Suprapubic skin (tissue), 4 donors: ENCODE results near the gene MAST4. TPM values are rescaled to one million over a fixed set of nuclear protein-coding genes. Genes with fewer than 3 reads are reported as not detected.

Experiments
- DNase-seq, 2 donors: peaks; one replicate each; pipeline ENCODE4 v3.0.0-alpha.2; 2019; ENCODE audit warnings: low spot score in 2 of 2
- H3K27ac ChIP-seq: fragments of 200-600 bp; sonication (generic); one replicate; pipeline ENCODE4 v1.5.1; 2019
- H3K27me3 ChIP-seq: fragments of 200-600 bp; sonication (generic); one replicate; pipeline ENCODE4 v1.5.1; 2019
- H3K36me3 ChIP-seq: fragments of 200-600 bp; sonication (generic); one replicate; pipeline ENCODE4 v1.5.1; 2019
- H3K4me1 ChIP-seq: fragments of 200-600 bp; sonication (generic); one replicate; pipeline ENCODE4 v1.5.1; 2019
- H3K4me3 ChIP-seq: fragments of 200-600 bp; sonication (generic); one replicate; pipeline ENCODE4 v1.5.1; 2019; ENCODE audit warnings: mild to moderate bottlenecking
- H3K9me3 ChIP-seq: fragments of 200-600 bp; sonication (generic); one replicate; pipeline ENCODE4 v1.5.1; 2019
- EP300 ChIP-seq: sonication (generic); formaldehyde crosslinking; IDR thresholded peaks from one replicate; pipeline ENCODE4 v1.6.1; 2017; ENCODE audit warnings: antibody characterized with exemption
- POLR2A ChIP-seq, 2 donors: fragments of 450-650 bp; IDR thresholded peaks; one replicate each; pipeline ENCODE4 v1.6.1; 2017; ENCODE audit warnings: antibody characterized with exemption in 2 of 2, mild to moderate bottlenecking in 2 of 2, moderate library complexity in 2 of 2
- POLR2AphosphoS5 ChIP-seq, 3 donors: sonication (generic); formaldehyde crosslinking; IDR thresholded peaks; one replicate each; pipeline ENCODE4 v1.6.1; 2017; ENCODE audit warnings: antibody characterized with exemption in 3 of 3
- WGBS: methylation state at CpG from one replicate; pipeline ENCODE4 v1.1.5; 2018; 5-methylcytosine and 5-hydroxymethylcytosine counted together
- total RNA-seq, 4 donors: library from RNA; depleted of rRNA; stranded (reverse); fragments of >200 nt; gene quantifications; one replicate each; pipeline ENCODE4 v1.1.0, GENCODE V29; 2016
- TF ChIP-seq, protein P1 (sequence below), 2 donors: fragments of 200-600 bp in 1 of 2; fragments of 450-650 bp in 1 of 2; sonication (generic) in 1 of 2; IDR thresholded peaks; one replicate each; pipeline ENCODE4 v1.5.1; 2016 to 2019; ENCODE audit warnings: antibody characterized with exemption in 2 of 2, mild to moderate bottlenecking in 1 of 2, moderate library complexity in 1 of 2

Gene MAST4
- total RNA-seq, 4 donors from 2014 or later, result 79.2 to 144 (median 98.1) TPM

DNA sequence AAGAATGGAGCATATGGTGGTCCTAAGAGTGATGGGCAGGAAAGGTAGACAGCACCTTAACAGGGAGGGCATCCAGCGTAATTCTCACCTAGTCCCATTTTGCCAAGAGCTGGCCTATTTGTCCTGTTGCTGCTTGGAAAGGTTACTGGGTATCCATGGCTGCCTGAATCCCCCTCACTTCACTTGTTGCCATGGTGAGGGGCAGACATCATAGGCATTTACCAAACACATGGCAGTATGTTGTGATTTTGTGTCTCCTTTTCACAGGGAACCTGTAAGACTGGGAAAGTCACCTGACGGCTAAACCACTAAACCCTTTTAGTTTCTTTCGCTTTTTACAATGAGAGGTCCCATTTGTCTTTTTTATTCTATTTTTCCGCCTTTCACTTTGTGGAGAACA lies 373.3 kb downstream of the MAST4 start:
- TF ChIP-seq, protein P1, sequence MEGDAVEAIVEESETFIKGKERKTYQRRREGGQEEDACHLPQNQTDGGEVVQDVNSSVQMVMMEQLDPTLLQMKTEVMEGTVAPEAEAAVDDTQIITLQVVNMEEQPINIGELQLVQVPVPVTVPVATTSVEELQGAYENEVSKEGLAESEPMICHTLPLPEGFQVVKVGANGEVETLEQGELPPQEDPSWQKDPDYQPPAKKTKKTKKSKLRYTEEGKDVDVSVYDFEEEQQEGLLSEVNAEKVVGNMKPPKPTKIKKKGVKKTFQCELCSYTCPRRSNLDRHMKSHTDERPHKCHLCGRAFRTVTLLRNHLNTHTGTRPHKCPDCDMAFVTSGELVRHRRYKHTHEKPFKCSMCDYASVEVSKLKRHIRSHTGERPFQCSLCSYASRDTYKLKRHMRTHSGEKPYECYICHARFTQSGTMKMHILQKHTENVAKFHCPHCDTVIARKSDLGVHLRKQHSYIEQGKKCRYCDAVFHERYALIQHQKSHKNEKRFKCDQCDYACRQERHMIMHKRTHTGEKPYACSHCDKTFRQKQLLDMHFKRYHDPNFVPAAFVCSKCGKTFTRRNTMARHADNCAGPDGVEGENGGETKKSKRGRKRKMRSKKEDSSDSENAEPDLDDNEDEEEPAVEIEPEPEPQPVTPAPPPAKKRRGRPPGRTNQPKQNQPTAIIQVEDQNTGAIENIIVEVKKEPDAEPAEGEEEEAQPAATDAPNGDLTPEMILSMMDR (IDR thresholded peaks at IDR 0.05), result no peak
- TF ChIP-seq EP300, result no peak
- TF ChIP-seq POLR2A (IDR thresholded peaks at IDR 0.05), result no peak
- TF ChIP-seq POLR2AphosphoS5 (IDR thresholded peaks at IDR 0.05), result no peak
- Histone ChIP-seq H3K4me3 (no peak overlapping the region), H3K4me1 (no peaks in the 10 kb centered on the region), H3K27ac (no peak overlapping the region), H3K9me3 (no peaks in the 10 kb centered on the region), H3K36me3 (no peaks in the 10 kb centered on the region), H3K27me3 (no peaks in the 10 kb centered on the region)
- WGBS, result 96% methylated on average over 4 of the region's 4 CpGs
- DNase-seq, result no peak

DNA sequence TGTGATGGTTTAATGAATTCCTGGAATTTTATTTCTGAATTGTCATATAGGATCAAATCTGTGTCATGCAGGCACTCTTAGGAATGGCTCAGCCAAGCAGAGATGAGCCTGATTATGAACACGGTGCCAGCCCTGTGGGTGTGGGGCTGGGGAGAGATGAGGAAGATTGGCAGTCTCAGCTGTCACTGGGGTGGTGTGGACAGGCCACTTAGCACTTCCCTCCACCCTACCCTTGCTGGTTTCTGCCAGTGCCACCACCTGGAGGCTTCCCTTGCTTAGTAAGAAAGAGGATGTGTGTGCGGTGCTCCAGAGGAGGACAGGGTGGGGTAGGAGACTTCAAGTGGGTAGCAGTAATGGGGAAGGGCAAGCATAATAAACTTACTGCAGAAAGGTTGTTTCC lies 373.8 kb downstream of the MAST4 start:
- Histone ChIP-seq H3K4me3 (no peak overlapping the region), H3K4me1 (no peaks in the 10 kb centered on the region)
- 63% methylated on average over 2 of the region's 2 CpGs for WGBS

DNA sequence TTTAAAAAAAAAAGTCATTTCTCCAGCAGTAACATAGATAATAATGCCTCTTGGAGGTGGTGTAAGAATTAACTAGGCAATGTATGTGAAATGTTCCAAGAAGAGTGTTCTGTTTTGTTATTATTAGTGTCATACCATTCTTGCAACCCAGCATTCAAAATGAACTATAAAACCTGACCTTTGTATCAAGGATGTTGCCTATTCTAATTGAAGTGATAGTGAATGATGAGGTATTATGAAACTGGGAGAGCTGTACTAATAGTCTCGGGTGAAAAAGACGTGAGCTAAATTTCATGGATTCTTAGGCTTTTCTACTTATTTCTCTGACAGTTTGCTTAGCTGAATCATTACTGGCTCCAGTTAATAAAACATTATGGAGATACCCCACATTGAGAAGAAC lies 375.8 kb downstream of the MAST4 start:
- H3K9me3 ChIP-seq, result no peaks in the 10 kb centered on the region
- no peak for DNase-seq
- no peak overlapping the region for H3K4me3 ChIP-seq
- no peak overlapping the region for H3K27ac ChIP-seq
- 87% methylated on average over 2 of the region's 2 CpGs for WGBS
- H3K4me1 ChIP-seq, result no peaks in the 10 kb centered on the region
- H3K27me3 ChIP-seq, result no peaks in the 10 kb centered on the region
- no peaks in the 10 kb centered on the region for H3K36me3 ChIP-seq
- TF ChIP-seq, protein P1 (IDR thresholded peaks at IDR 0.05), result no peak
- TF ChIP-seq POLR2A (IDR thresholded peaks at IDR 0.05) (no peak), EP300 (no peak), POLR2AphosphoS5 (IDR thresholded peaks at IDR 0.05) (no peak)

More for the DNA sequence above, 373.8 kb downstream of the MAST4 start:
- TF ChIP-seq POLR2A (IDR thresholded peaks at IDR 0.05), result no peak
- no peak for TF ChIP-seq POLR2AphosphoS5 (IDR thresholded peaks at IDR 0.05)
- Histone ChIP-seq H3K9me3 (no peaks in the 10 kb centered on the region), H3K27me3 (no peaks in the 10 kb centered on the region), H3K27ac (no peak overlapping the region), H3K36me3 (no peaks in the 10 kb centered on the region)
- DNase-seq, result no peak

DNA sequence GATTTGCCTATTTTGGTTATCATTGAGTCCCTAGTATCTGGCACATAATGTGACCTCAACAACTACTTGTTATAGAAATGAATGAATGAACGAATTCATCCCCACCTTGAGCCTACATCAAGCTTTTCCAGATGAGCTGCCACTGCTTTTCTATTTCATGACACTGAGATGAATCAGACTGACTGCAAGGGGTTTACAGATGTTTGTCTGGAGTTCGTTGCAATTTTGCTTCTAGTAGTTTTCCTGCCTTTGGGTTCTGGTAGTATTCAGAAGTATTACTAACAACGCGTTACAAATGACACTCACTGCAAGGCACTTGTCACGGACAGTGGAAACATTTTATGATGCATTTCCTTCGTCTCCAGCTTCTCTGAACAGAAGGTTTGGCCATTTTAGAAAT lies 378.1 kb downstream of the MAST4 start:
- Histone ChIP-seq H3K9me3 (no peaks in the 10 kb centered on the region), H3K4me3 (no peak overlapping the region), H3K27me3 (no peaks in the 10 kb centered on the region), H3K4me1 (no peaks in the 10 kb centered on the region), H3K36me3 (no peaks in the 10 kb centered on the region), H3K27ac (no peak overlapping the region)
- 77% methylated on average over 6 of the region's 6 CpGs for WGBS
- TF ChIP-seq POLR2AphosphoS5 (IDR thresholded peaks at IDR 0.05) (no peak), POLR2A (IDR thresholded peaks at IDR 0.05) (no peak), EP300 (no peak)
- TF ChIP-seq, protein P1 (IDR thresholded peaks at IDR 0.05), result no peak
- DNase-seq, result no peak

DNA sequence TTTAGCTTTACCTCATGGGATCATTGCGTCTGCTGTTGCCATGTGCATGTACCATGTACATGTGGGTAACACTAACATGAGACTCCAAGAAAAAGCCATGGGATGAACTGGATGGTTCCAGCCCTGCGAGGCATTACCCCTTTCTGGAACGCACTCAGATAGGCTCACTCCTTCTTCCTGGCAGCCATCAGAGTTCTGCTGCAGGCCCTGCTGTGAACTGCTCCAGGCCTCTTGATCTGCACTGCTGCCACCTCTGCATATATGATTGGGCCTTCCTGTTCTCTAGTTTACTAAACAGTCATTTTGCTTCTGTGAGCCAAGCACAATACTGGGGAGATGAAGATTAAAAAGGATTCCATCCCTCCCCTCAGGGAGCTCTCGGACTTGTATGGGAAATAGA lies 379.9 kb downstream of the MAST4 start:
- TF ChIP-seq, protein P1 (IDR thresholded peaks at IDR 0.05), result no peak
- TF ChIP-seq POLR2A (IDR thresholded peaks at IDR 0.05) (no peak), EP300 (no peak), POLR2AphosphoS5 (IDR thresholded peaks at IDR 0.05) (no peak)
- Histone ChIP-seq H3K27me3 (no peaks in the 10 kb centered on the region), H3K27ac (no peak overlapping the region), H3K36me3 (no peaks in the 10 kb centered on the region), H3K4me3 (no peak overlapping the region), H3K9me3 (no peaks in the 10 kb centered on the region), H3K4me1 (no peaks in the 10 kb centered on the region)
- no peak for DNase-seq
- 93% methylated on average over 4 of the region's 4 CpGs for WGBS

DNA sequence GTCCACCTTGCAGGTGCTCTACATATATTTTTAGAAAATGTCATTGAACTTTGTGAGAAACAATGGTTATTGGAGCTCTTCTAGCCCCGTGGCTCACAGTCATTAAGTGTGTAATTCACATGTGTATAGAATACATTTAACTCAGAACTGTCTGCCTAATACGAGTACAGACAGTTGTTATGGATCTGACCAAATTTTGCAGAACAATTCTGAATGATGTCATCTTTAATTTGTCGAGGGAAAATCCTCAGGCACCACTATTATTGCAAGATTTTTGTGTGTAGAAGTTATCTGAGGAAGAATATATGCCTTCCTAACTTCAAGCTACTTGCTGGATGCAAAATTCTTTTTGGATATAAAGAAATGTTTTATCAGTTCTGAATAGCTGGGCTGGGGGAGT lies 383.5 kb downstream of the MAST4 start:
- DNase-seq, result no peak
- TF ChIP-seq POLR2A (IDR thresholded peaks at IDR 0.05), result no peak
- TF ChIP-seq EP300, result no peak
- TF ChIP-seq POLR2AphosphoS5 (IDR thresholded peaks at IDR 0.05), result no peak
- TF ChIP-seq, protein P1 (IDR thresholded peaks at IDR 0.05), result no peak
- Histone ChIP-seq H3K27me3 (no peaks in the 10 kb centered on the region), H3K4me1 (peaks cover 12% of the 10 kb centered on the region), H3K27ac (no peak overlapping the region), H3K36me3 (no peaks in the 10 kb centered on the region), H3K9me3 (no peaks in the 10 kb centered on the region), H3K4me3 (no peak overlapping the region)
- 70% methylated on average over 3 of the region's 3 CpGs for WGBS
